SK-N-SH (cell line): Measurements from ENCODE around the gene ISL2.

Experiments
- CTCF ChIP-seq: fragments of 200-600 bp; sonication (generic); IDR thresholded peaks from 2 replicates; pipeline ENCODE4 v1.6.1; 2017; ENCODE audit warnings: antibody characterized with exemption, mild to moderate bottlenecking, moderate library complexity
- GABPA ChIP-seq: IDR thresholded peaks from 2 replicates; pipeline ENCODE4 v1.4.0; 2012; ENCODE audit warnings: low read depth, mild to moderate bottlenecking
- USF2 ChIP-seq: fragments of 150-350 bp; IDR thresholded peaks from 2 replicates; pipeline ENCODE4 v1.6.1; 2017; ENCODE audit warnings: antibody characterized with exemption, low read length, low read depth, borderline replicate concordance
- TF ChIP-seq, protein P1 (sequence below): IDR thresholded peaks from 2 replicates; pipeline ENCODE4 v1.4.0; 2012; ENCODE audit warnings: low read depth, borderline replicate concordance
- TF ChIP-seq, protein P2 (sequence below): IDR thresholded peaks from 2 replicates; pipeline ENCODE4 v1.4.0; 2012; ENCODE audit warnings: low read depth

GRCh38 chr15:76381366-76381765 is 44.8 kb downstream of the ISL2 start:
- TF ChIP-seq, protein P1, sequence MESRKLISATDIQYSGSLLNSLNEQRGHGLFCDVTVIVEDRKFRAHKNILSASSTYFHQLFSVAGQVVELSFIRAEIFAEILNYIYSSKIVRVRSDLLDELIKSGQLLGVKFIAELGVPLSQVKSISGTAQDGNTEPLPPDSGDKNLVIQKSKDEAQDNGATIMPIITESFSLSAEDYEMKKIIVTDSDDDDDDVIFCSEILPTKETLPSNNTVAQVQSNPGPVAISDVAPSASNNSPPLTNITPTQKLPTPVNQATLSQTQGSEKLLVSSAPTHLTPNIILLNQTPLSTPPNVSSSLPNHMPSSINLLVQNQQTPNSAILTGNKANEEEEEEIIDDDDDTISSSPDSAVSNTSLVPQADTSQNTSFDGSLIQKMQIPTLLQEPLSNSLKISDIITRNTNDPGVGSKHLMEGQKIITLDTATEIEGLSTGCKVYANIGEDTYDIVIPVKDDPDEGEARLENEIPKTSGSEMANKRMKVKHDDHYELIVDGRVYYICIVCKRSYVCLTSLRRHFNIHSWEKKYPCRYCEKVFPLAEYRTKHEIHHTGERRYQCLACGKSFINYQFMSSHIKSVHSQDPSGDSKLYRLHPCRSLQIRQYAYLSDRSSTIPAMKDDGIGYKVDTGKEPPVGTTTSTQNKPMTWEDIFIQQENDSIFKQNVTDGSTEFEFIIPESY, result no peak
- TF ChIP-seq CTCF, result no peak
- TF ChIP-seq, protein P2, sequence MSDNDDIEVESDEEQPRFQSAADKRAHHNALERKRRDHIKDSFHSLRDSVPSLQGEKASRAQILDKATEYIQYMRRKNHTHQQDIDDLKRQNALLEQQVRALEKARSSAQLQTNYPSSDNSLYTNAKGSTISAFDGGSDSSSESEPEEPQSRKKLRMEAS, result no peak
- no peak for TF ChIP-seq GABPA
- no peak for TF ChIP-seq USF2
